HG03457 (cell line): ENCODE results near the gene OR6B2.

Source experiments
- ATAC-seq: cut with Tn5 transposase; IDR thresholded peaks from one replicate; pipeline ENCODE4 v1.9.1; 2021; ENCODE audit warnings: moderate number of reproducible peaks; ENCODE audit not compliant: unreplicated experiment

Gene OR6B2

GRCh38 chr2:239983004-239983778 lies 47.0 kb downstream of the OR6B2 start:
- ATAC-seq = no peak
